GM12872 (cell line): ENCODE measurements around the gene FAM9A.

ENCODE experiments used
- TF ChIP-seq, protein P1 (sequence below): IDR thresholded peaks from 3 replicates; pipeline ENCODE4 v1.5.1; 2011; ENCODE audit warnings: low read depth, mild to moderate bottlenecking, low read length, moderate library complexity; ENCODE audit not compliant: insufficient read depth

Gene FAM9A

GRCh38 chrX:8801041-8801599 is at the start of gene FAM9A:
Gene FAM9A (minus strand): TSS chrX:8801383. CDS start chrX:8800171, 1,212 bp downstream.
- TF ChIP-seq, protein P1, sequence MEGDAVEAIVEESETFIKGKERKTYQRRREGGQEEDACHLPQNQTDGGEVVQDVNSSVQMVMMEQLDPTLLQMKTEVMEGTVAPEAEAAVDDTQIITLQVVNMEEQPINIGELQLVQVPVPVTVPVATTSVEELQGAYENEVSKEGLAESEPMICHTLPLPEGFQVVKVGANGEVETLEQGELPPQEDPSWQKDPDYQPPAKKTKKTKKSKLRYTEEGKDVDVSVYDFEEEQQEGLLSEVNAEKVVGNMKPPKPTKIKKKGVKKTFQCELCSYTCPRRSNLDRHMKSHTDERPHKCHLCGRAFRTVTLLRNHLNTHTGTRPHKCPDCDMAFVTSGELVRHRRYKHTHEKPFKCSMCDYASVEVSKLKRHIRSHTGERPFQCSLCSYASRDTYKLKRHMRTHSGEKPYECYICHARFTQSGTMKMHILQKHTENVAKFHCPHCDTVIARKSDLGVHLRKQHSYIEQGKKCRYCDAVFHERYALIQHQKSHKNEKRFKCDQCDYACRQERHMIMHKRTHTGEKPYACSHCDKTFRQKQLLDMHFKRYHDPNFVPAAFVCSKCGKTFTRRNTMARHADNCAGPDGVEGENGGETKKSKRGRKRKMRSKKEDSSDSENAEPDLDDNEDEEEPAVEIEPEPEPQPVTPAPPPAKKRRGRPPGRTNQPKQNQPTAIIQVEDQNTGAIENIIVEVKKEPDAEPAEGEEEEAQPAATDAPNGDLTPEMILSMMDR = no peak

GRCh38 chrX:8850478-8850877 is 49.3 kb upstream of the FAM9A start:
- TF ChIP-seq, protein P1 = no peak

DNA sequence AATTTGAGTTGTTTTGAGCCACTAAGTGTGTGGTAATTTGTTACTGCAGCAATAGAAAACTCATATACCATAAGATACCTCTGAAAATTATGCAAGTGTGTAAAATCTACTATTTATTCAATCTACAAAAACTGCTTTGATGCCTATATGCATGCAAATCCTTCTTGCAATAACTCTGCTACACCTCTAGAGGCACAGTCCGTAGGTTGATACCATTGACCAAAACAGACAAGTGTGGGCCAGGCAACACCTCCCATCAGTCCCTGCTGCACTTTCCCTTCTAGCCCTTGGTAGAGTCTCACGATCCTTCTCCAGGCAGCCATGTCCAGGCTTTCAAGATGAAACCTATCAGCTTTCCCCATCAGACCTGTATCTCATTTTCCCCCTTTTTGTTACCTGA is 48.8 kb upstream of the FAM9A start:
- TF ChIP-seq, protein P1 = peak; percentile 22; the same call in 1 of the 3 replicates

- TF ChIP-seq, protein P1 = no peak
These were observed 48.3 kb upstream of the FAM9A start for GRCh38 chrX:8849458-8849857.

GRCh38 chrX:8848911-8849310 is 47.7 kb upstream of the FAM9A start:
- TF ChIP-seq, protein P1 = no peak

GRCh38 chrX:8848441-8848840 is 47.3 kb upstream of the FAM9A start:
- TF ChIP-seq, protein P1 = no peak

DNA sequence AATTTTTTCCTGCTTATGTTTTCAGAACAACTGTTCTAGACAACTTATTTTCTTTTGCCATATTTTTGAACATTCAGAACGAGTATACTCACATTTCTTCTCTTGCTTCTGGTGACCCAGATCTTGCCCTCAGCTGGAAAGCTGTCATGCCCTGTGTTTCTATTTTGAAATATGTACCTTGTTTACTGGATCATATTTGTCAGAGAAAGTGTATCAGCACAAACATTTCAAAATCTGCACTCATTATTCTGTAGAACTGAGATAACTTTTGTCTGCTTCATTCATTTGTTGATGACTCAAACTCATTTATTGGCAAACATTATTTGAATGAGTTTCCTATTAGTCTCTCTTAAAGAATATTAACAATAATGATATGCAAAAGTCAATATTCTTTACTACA is 46.2 kb upstream of the FAM9A start:
- TF ChIP-seq, protein P1 = no peak

DNA sequence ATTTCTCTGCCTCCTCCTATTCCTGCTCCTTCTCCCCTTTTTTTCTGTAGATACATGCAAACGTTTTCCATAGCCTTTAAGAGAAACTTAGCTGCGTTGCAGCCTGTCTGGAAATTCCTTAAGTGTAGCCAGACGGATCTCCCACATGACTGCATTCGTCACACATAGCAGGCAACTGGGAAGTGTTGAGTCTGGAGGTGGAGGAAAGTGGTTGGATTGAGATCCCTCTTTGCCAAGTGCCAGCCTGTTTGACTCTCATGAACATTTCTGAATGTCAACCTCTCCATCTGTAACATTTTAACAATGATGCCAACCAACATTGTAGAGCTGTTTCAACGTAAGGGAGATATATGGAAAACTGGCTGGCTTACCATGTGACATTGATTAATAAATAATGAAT is 45.1 kb upstream of the FAM9A start:
- TF ChIP-seq, protein P1 = no peak
